CD14-positive monocyte (primary cell): ENCODE results near the gene UGGT2. TPM values are rescaled to one million over a fixed set of nuclear protein-coding genes. Genes with fewer than 3 reads are reported as not detected.

ENCODE experiments used
- DNase-seq, 3 donors: peaks; one replicate each; pipeline ENCODE4 v3.0.0-alpha.2; 2011 to 2022
- H2AFZ ChIP-seq: 2 replicates; pipeline ENCODE4 v1.6.0; 2012; ENCODE audit warnings: mild to moderate bottlenecking, low read depth, low read length, inconsistent platforms; ENCODE audit not compliant: insufficient read depth, poor library complexity, severe bottlenecking
- H3K27ac ChIP-seq, 2 donors: 1 replicate in 1 of 2; 2 replicates in 1 of 2; pipeline ENCODE4 v1.5.1; 2012 to 2013; ENCODE audit warnings: low read length in 2 of 2, control low read depth in 1 of 2, inconsistent platforms in 1 of 2, low read depth in 1 of 2, mild to moderate bottlenecking in 1 of 2
- H3K27me3 ChIP-seq, 2 donors: one replicate each; pipeline versions ENCODE4 v1.6.0 to v1.6.1; 2011 to 2013; ENCODE audit warnings: low read length in 2 of 2; ENCODE audit not compliant: control insufficient read depth in 2 of 2, insufficient read depth in 2 of 2
- H3K36me3 ChIP-seq, 2 donors: replicated peaks in 1 of 2; 1 replicate in 1 of 2; 2 replicates in 1 of 2; pipeline versions ENCODE4 v1.5.1 to v1.6.1; 2012 to 2013; ENCODE audit warnings: low read length in 2 of 2, control low read depth in 1 of 2, inconsistent platforms in 1 of 2, mild to moderate bottlenecking in 1 of 2; ENCODE audit not compliant: insufficient read depth in 2 of 2, control insufficient read depth in 1 of 2
- H3K4me1 ChIP-seq, 2 donors: 1 replicate in 1 of 2; 2 replicates in 1 of 2; pipeline versions ENCODE4 v1.5.1 to v1.6.1; 2012 to 2013; ENCODE audit warnings: low read length in 2 of 2, control low read depth in 1 of 2, inconsistent platforms in 1 of 2, mild to moderate bottlenecking in 1 of 2, moderate library complexity in 1 of 2; ENCODE audit not compliant: insufficient read depth in 2 of 2, control insufficient read depth in 1 of 2
- H3K4me2 ChIP-seq: replicated peaks from 2 replicates; pipeline ENCODE3; 2012; ENCODE audit warnings: low read length, moderate library complexity, mild to moderate bottlenecking; ENCODE audit not compliant: poor library complexity, severe bottlenecking; ENCODE audit errors: extremely low read depth
- H3K4me3 ChIP-seq, 3 experiments: fragments of 200-600 bp in 1 of 3; sonication (generic) in 1 of 3; replicated peaks in 1 of 3; 1 replicate in 2 of 3; 2 replicates in 1 of 3; pipeline ENCODE4 v1.5.1; 2011 to 2013; ENCODE audit warnings: low read length in 3 of 3, mild to moderate bottlenecking in 3 of 3, control low read depth in 2 of 3, low read depth in 2 of 3, inconsistent platforms in 1 of 3, moderate library complexity in 1 of 3
- H3K79me2 ChIP-seq: 2 replicates; pipeline ENCODE4 v1.6.0; 2012; ENCODE audit warnings: mild to moderate bottlenecking, control low read depth, inconsistent platforms, low read length, moderate library complexity; ENCODE audit not compliant: insufficient read depth
- H3K9ac ChIP-seq: 2 replicates; pipeline ENCODE4 v1.6.0; 2017; ENCODE audit warnings: low read length, mild to moderate bottlenecking; ENCODE audit not compliant: insufficient read depth, poor library complexity, severe bottlenecking
- H3K9me3 ChIP-seq, 2 donors: replicated peaks in 1 of 2; 1 replicate in 1 of 2; 2 replicates in 1 of 2; pipeline versions ENCODE4 v1.5.1 to v1.6.1; 2012 to 2013; ENCODE audit warnings: low read length in 2 of 2, control low read depth in 1 of 2; ENCODE audit not compliant: control insufficient read depth in 1 of 2, insufficient read depth in 1 of 2
- H4K20me1 ChIP-seq: 2 replicates; pipeline ENCODE4 v1.6.0; 2012; ENCODE audit warnings: mild to moderate bottlenecking, low read length, control low read depth, moderate library complexity; ENCODE audit not compliant: insufficient read depth
- H3K27ac Mint-ChIP-seq, 7 donors: one replicate each; pipeline ENCODE4 v1.8.0; 2020; ENCODE audit warnings: mild to moderate bottlenecking in 7 of 7, mixed read lengths in 7 of 7, moderate library complexity in 6 of 7, inconsistent platforms in 2 of 7
- H3K27me3 Mint-ChIP-seq, 3 donors: one replicate each; pipeline ENCODE4 v1.8.0; 2021 to 2022; ENCODE audit warnings: low read depth in 3 of 3, mild to moderate bottlenecking in 3 of 3, mixed read lengths in 3 of 3, moderate library complexity in 3 of 3, inconsistent platforms in 1 of 3
- H3K36me3 Mint-ChIP-seq, 2 donors: one replicate each; pipeline ENCODE4 v1.8.0; 2020; ENCODE audit warnings: mixed read lengths in 2 of 2, inconsistent platforms in 1 of 2, mild to moderate bottlenecking in 1 of 2
- H3K4me1 Mint-ChIP-seq: one replicate; pipeline ENCODE4 v1.8.0; 2020; ENCODE audit warnings: mild to moderate bottlenecking, mixed read lengths
- H3K4me3 Mint-ChIP-seq, 2 donors: one replicate each; pipeline ENCODE4 v1.8.0; 2020; ENCODE audit warnings: mild to moderate bottlenecking in 2 of 2, mixed read lengths in 2 of 2, moderate library complexity in 1 of 2
- H3K9me3 Mint-ChIP-seq, 7 donors: one replicate each; pipeline ENCODE4 v1.8.0; 2020 to 2022; ENCODE audit warnings: mixed read lengths in 7 of 7, mild to moderate bottlenecking in 6 of 7, moderate library complexity in 6 of 7, inconsistent platforms in 2 of 7
- CTCF ChIP-seq: fragments of 200-600 bp; IDR thresholded peaks from one replicate; pipeline ENCODE4 v1.8.0; 2022; ENCODE audit warnings: antibody characterized with exemption, mild to moderate bottlenecking
- WGBS: methylation state at CpG from one replicate; pipeline ENCODE4 v1.1.5; 2013; ENCODE audit warnings: missing lambda C conversion rate; ENCODE audit not compliant: insufficient coverage; 5-methylcytosine and 5-hydroxymethylcytosine counted together
- intact Hi-C, 2 donors: fragments of 100-400 bp; cut with micrococcal nuclease; formaldehyde crosslinking; loops; one replicate each; pipeline versions ENCODE4 v1.15.0 to v1.15.1; 2023
- polyA plus RNA-seq, 3 donors: library from polyadenylated mRNA; depleted of rRNA in 1 of 3; unstranded in 2 of 3; stranded (reverse) in 1 of 3; fragments of 300-500 nt in 2 of 3; fragments of >200 nt in 1 of 3; fragmentation: Illumina TruSeq in 2 of 3; gene quantifications; 1 replicate in 2 of 3; 2 replicates in 1 of 3; pipeline ENCODE4 v1.2.3, GENCODE V29; 2012 to 2021

Gene UGGT2
- polyA plus RNA-seq, 3 donors: 4.0 to 6.3 (median 5.6) TPM

DNA sequence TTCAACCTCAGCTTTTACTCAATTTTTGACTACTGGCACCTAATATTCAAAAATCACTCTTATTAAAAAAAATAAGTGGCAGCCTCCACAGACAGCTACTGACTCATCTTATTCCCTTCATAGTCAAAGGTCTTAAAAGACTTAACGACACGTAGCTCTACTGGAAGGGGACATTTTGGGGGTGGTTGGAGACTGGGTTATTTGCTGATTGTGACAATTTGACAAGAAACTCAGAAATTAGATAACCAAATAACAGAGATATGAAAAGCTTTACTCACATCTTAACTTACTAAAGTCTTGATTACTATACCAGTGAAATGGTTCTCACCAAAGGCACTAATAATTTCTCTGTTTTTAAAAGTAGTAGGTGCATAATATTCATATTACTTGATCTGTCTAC lies 25.7 kb downstream of the UGGT2 start:
- Histone ChIP-seq H3K27me3 (no peaks in the 10 kb centered on the region), H3K4me1 (no peaks in the 10 kb centered on the region), H3K9me3 (no peaks in the 10 kb centered on the region), H3K36me3 (peaks cover 0 to 13% of the 10 kb centered on the region in 2 donors), H3K79me2 (no peaks in the 10 kb centered on the region), H3K9ac (no peak overlapping the region), H3K27ac (no peak overlapping the region), H3K4me2 (no peak overlapping the region), H3K4me3 (no peak overlapping the region), H2AFZ (no peak overlapping the region), H4K20me1 (no peaks in the 10 kb centered on the region)
- DNase-seq: no peak
- peak overlapping the region in 1 of 7 donors; percentile 12 for H3K27ac Mint-ChIP-seq
- H3K9me3 Mint-ChIP-seq: peaks cover 0 to 3% (median 0%) of the 10 kb centered on the region in 7 donors
- H3K4me3 Mint-ChIP-seq: no peak overlapping the region
- WGBS: no CpG with 5 or more reads among the region's 2 CpGs
- H3K4me1 Mint-ChIP-seq: no peaks in the 10 kb centered on the region
- H3K27me3 Mint-ChIP-seq: peaks cover 0 to 1% (median 0%) of the 10 kb centered on the region in 3 donors
- H3K36me3 Mint-ChIP-seq: peaks cover 9 to 28% of the 10 kb centered on the region in 2 donors
- intact Hi-C loops: no loop called here
- TF ChIP-seq CTCF: no peak

DNA sequence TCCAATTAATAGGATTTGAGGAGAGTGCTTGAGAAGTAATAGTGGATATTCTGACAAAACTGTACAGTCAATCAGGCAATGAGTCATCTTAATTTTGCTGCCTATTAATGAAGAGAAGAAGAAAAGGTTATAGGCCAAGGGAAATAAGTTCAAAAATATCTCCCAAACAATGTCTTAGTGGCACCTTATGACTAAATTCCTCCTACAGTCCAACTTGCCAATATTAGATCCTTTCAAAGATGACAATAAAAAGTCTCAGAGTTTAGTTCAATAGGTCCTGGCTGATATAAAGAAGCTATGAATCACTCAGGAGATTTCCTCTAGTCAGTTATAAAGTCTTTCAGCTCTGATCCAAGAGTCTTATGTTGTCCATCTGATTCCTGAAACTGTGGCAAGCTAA lies 27.9 kb downstream of the UGGT2 start:
- no peak overlapping the region for H3K9ac ChIP-seq
- H3K4me2 ChIP-seq: no peak overlapping the region
- peaks cover 0 to 15% of the 10 kb centered on the region in 2 donors for H3K36me3 ChIP-seq
- no peak overlapping the region for H2AFZ ChIP-seq
- H3K27ac ChIP-seq: no peak overlapping the region
- Mint-ChIP-seq H3K27ac (no peak overlapping the region), H3K4me3 (no peak overlapping the region), H3K36me3 (peaks cover 12 to 26% of the 10 kb centered on the region in 2 donors), H3K4me1 (no peaks in the 10 kb centered on the region), H3K9me3 (peaks cover 0 to 3% (median 0%) of the 10 kb centered on the region in 7 donors), H3K27me3 (peaks cover 0 to 1% (median 0%) of the 10 kb centered on the region in 3 donors)
- H4K20me1 ChIP-seq: no peaks in the 10 kb centered on the region
- no peak for DNase-seq
- intact Hi-C loops: no loop called here
- no peaks in the 10 kb centered on the region for H3K4me1 ChIP-seq
- H3K4me3 ChIP-seq: no peak overlapping the region
- TF ChIP-seq CTCF: no peak
- H3K27me3 ChIP-seq: no peaks in the 10 kb centered on the region
- H3K79me2 ChIP-seq: no peaks in the 10 kb centered on the region
- H3K9me3 ChIP-seq: no peaks in the 10 kb centered on the region
